ENCODE data around the gene MAML1. TPM values are rescaled to one million over a fixed set of nuclear protein-coding genes. Genes with fewer than 3 reads are reported as not detected.

MAML1 gene
- total RNA-seq, 1 experiment from 2014 or later, result 34.0 TPM

GRCh38 chr5:179771311-179771895 is 38.8 kb downstream of the MAML1 start:
- Histone ChIP-seq H2AFZ (no peak overlapping the region), H3K9me2 (ENCODE audit: insufficient read depth) (no peaks in the 10 kb centered on the region), H3K9me3 (ENCODE audit: insufficient read depth, low read depth) (no peaks in the 10 kb centered on the region), H3K27ac (no peak overlapping the region), H3K79me2 (ENCODE audit: low read depth) (peaks cover 2% of the 10 kb centered on the region; the same call in 1 of the 2 replicates), H3K36me3 (ENCODE audit: low read depth) (0 out of 2 replicates have a peak, but pooled peaks cover 4% of the 10 kb centered on the region), H3K4me2 (no peak overlapping the region), H3K27me3 (ENCODE audit: insufficient read depth, low read depth) (no peaks in the 10 kb centered on the region), H3K4me1 (replicated peaks; ENCODE audit: insufficient read depth) (no peaks in the 10 kb centered on the region), H4K20me1 (ENCODE audit: insufficient read depth) (peaks cover 12% of the 10 kb centered on the region), H3F3A (ENCODE audit: insufficient read depth, low read depth) (no peaks in the 10 kb centered on the region), H3K4me3 (no peak overlapping the region)
- BruUV-seq (replicated peaks), result no TSS peak
- DNase-seq, result no peak
- ChIA-PET CTCF (no interaction called here), POLR2A (ENCODE audit: unreplicated experiment) (no interaction called here)
- intact Hi-C loops (cut with micrococcal nuclease; ENCODE audit: unreplicated experiment), result no loop called here
- no peak for TF ChIP-seq CTCF (conservative IDR thresholded peaks at IDR 0.05)
- TF ChIP-seq EZH2 (IDR thresholded peaks at IDR 0.05; ENCODE audit: low read depth), result no peak

DNA sequence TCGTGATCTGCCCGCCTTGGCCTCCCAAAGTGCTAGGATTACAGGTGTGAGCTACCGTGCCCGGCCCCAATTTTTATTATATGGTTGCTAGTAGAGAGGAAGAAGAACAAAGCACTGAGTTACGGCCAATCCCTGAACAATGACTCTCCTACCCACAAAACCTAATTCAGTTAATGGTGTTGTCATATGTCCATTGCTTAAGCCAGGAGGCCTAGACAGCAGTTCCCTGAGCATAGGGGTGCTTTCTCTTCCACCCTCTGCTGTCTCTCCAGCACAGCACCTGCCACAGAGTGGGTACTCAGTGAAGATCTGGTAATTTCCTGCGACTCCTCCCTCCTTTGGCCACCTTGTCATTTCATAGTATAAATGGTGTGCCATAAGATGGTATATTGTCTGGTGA is 39.7 kb downstream of the MAML1 start:
- Histone ChIP-seq H3K4me2 (no peak overlapping the region), H3K4me1 (replicated peaks; ENCODE audit: insufficient read depth) (no peaks in the 10 kb centered on the region), H3K36me3 (ENCODE audit: low read depth) (0 out of 2 replicates have a peak, but pooled peaks cover 4% of the 10 kb centered on the region), H4K20me1 (ENCODE audit: insufficient read depth) (peaks cover 7% of the 10 kb centered on the region; the same call in 1 of the 2 replicates), H3K9me3 (ENCODE audit: insufficient read depth, low read depth) (no peaks in the 10 kb centered on the region), H3K4me3 (no peak overlapping the region), H3K9me2 (ENCODE audit: insufficient read depth) (no peaks in the 10 kb centered on the region), H3K27ac (no peak overlapping the region), H3K79me2 (ENCODE audit: low read depth) (no peaks in the 10 kb centered on the region), H2AFZ (no peak overlapping the region), H3K27me3 (ENCODE audit: insufficient read depth, low read depth) (no peaks in the 10 kb centered on the region), H3F3A (ENCODE audit: insufficient read depth, low read depth) (no peaks in the 10 kb centered on the region)
- ChIA-PET CTCF (no interaction called here), POLR2A (ENCODE audit: unreplicated experiment) (no interaction called here)
- TF ChIP-seq EZH2 (IDR thresholded peaks at IDR 0.05; ENCODE audit: low read depth) (no peak), CTCF (conservative IDR thresholded peaks at IDR 0.05) (no peak)
- intact Hi-C loops (cut with micrococcal nuclease; ENCODE audit: unreplicated experiment), result no loop called here
- no peak for DNase-seq
- no TSS peak for BruUV-seq (replicated peaks)

DNA sequence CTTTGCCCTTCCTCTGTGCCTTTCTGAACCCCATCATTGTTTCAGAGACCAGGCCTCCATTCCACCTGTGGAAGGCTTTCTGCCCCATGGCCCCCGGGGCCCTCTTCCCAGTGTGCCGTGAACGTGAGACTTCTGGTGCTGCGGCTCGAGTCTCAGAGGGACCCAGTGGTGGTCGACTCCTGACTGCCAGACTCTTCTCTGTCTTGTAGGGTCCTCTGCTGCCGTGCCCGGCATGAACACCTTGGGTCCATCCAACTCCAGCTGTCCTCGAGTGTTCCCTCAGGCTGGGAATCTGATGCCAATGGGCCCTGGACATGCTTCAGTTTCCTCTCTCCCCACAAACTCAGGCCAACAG is 41.0 kb downstream of the MAML1 start:
- H2AFZ ChIP-seq, result no peak overlapping the region
- no peak overlapping the region for H3K4me2 ChIP-seq
- H3F3A ChIP-seq (ENCODE audit: insufficient read depth, low read depth), result no peaks in the 10 kb centered on the region
- H3K79me2 ChIP-seq (ENCODE audit: low read depth), result no peaks in the 10 kb centered on the region
- CTCF ChIA-PET, result no interaction called here
- DNase-seq, result no peak
- H3K27me3 ChIP-seq (ENCODE audit: insufficient read depth, low read depth), result no peaks in the 10 kb centered on the region
- POLR2A ChIA-PET (ENCODE audit: unreplicated experiment), result no interaction called here
- H3K9me2 ChIP-seq (ENCODE audit: insufficient read depth), result no peaks in the 10 kb centered on the region
- no peaks in the 10 kb centered on the region for H3K9me3 ChIP-seq (ENCODE audit: insufficient read depth, low read depth)
- no peak overlapping the region for H3K4me3 ChIP-seq
- TF ChIP-seq EZH2 (IDR thresholded peaks at IDR 0.05; ENCODE audit: low read depth) (no peak), CTCF (conservative IDR thresholded peaks at IDR 0.05) (no peak)
- 0 out of 2 replicates have a peak, but pooled peaks cover 4% of the 10 kb centered on the region for H3K36me3 ChIP-seq (ENCODE audit: low read depth)
- no peaks in the 10 kb centered on the region for H3K4me1 ChIP-seq (replicated peaks; ENCODE audit: insufficient read depth)
- no TSS peak for BruUV-seq (replicated peaks)
- H3K27ac ChIP-seq, result no peak overlapping the region
- intact Hi-C loops (cut with micrococcal nuclease; ENCODE audit: unreplicated experiment), result no loop called here
- no peaks in the 10 kb centered on the region for H4K20me1 ChIP-seq (ENCODE audit: insufficient read depth)

Measured in PC-9 (cell line).